HepG2 (cell line): ENCODE measurements around the gene CFAP43. TPM values are rescaled to one million over a fixed set of nuclear protein-coding genes. Genes with fewer than 3 reads are reported as not detected.
A peak's percentile ranks its signal among the peaks of the same experiment; 100 is the strongest.

Experiments
- BCLAF1 ChIP-seq: fragments of 450-650 bp; IDR thresholded peaks from 2 replicates; pipeline ENCODE4 v1.6.1; 2017; ENCODE audit warnings: mild to moderate bottlenecking
- CBX5 ChIP-seq: sonication (generic); formaldehyde crosslinking; IDR thresholded peaks from 2 replicates; pipeline ENCODE4 v1.4.0; 2020; ENCODE audit warnings: missing genetic modification reagents, borderline replicate concordance
- FOSL1 ChIP-seq: sonication (generic); formaldehyde crosslinking; IDR thresholded peaks from 2 replicates; pipeline ENCODE4 v1.9.0; 2021; ENCODE audit warnings: missing genetic modification reagents, borderline replicate concordance
- HIC2 ChIP-seq: sonication (generic); formaldehyde crosslinking; IDR thresholded peaks from 2 replicates; pipeline ENCODE4 v1.9.0; 2022; ENCODE audit warnings: low read depth, missing genetic modification reagents
- NFE2 ChIP-seq: sonication (generic); formaldehyde crosslinking; IDR thresholded peaks from 2 replicates; pipeline ENCODE4 v1.4.0; 2020; ENCODE audit warnings: missing genetic modification reagents
- PHF21A ChIP-seq: sonication (generic); formaldehyde crosslinking; IDR thresholded peaks from 2 replicates; pipeline ENCODE4 v1.5.0; 2020; ENCODE audit warnings: mild to moderate bottlenecking, missing genetic modification reagents
- PHF5A ChIP-seq: IDR thresholded peaks from one replicate; pipeline ENCODE4 v1.6.1; 2018; ENCODE audit warnings: low read depth, missing genetic modification reagents; ENCODE audit not compliant: unreplicated experiment
- SALL2 ChIP-seq: sonication (generic); formaldehyde crosslinking; IDR thresholded peaks from 2 replicates; pipeline ENCODE4 v1.8.1; 2023; ENCODE audit warnings: mild to moderate bottlenecking, missing genetic modification reagents, inconsistent platforms
- SSRP1 ChIP-seq: IDR thresholded peaks from 2 replicates; pipeline ENCODE4 v1.6.1; 2016; ENCODE audit warnings: control low read depth
- ZBTB42 ChIP-seq: sonication (generic); formaldehyde crosslinking; IDR thresholded peaks from 2 replicates; pipeline ENCODE4 v1.5.0; 2020; ENCODE audit warnings: mild to moderate bottlenecking, missing genetic modification reagents
- ZFP62 ChIP-seq: sonication (generic); formaldehyde crosslinking; IDR thresholded peaks from 2 replicates; pipeline ENCODE4 v1.4.0; 2020; ENCODE audit warnings: missing genetic modification reagents
- ZNF205 ChIP-seq: IDR thresholded peaks from 2 replicates; pipeline ENCODE4 v1.6.1; 2018; ENCODE audit warnings: missing biosample characterization, missing genetic modification reagents
- ZNF251 ChIP-seq: sonication (generic); formaldehyde crosslinking; IDR thresholded peaks from 2 replicates; pipeline ENCODE4 v1.9.0; 2021; ENCODE audit warnings: mild to moderate bottlenecking, missing genetic modification reagents
- ZNF446 ChIP-seq: sonication (generic); formaldehyde crosslinking; IDR thresholded peaks from 2 replicates; pipeline ENCODE4 v1.5.0; 2020; ENCODE audit warnings: mild to moderate bottlenecking, missing genetic modification reagents
- ZNF550 ChIP-seq: sonication (generic); formaldehyde crosslinking; IDR thresholded peaks from 2 replicates; pipeline ENCODE4 v1.4.0; 2020; ENCODE audit warnings: mild to moderate bottlenecking, missing genetic modification reagents, borderline replicate concordance
- polyA plus RNA-seq, 8 experiments: library from polyadenylated mRNA; depleted of rRNA in 3 of 8; stranded (reverse) in 7 of 8; unstranded in 1 of 8; fragments of >200 nt; fragmentation: Illumina TruSeq in 4 of 8; extraction: Trizol in 4 of 8; gene quantifications; 2 replicates each; pipeline versions ENCODE4 v1.2.1 to v1.2.3, GENCODE V29; 2011 to 2016; ENCODE audit warnings: low read depth in 4 of 8, missing spikeins in 1 of 8, mixed read lengths in 1 of 8; ENCODE audit not compliant: insufficient read depth in 1 of 8
- total RNA-seq, 5 experiments: library from RNA; depleted of rRNA; stranded (reverse); fragments of >200 nt; fragmentation: Illumina TruSeq; extraction: Trizol; gene quantifications; 2 replicates each; pipeline ENCODE4 v1.2.3, GENCODE V29; 2016; ENCODE audit warnings: low read depth in 1 of 5
- TF ChIP-seq, protein P1 (sequence below): sonication (generic); formaldehyde crosslinking; IDR thresholded peaks from 2 replicates; pipeline ENCODE4 v1.8.1; 2022; ENCODE audit warnings: low read depth, mild to moderate bottlenecking, missing genetic modification reagents
- TF ChIP-seq, protein P2 (sequence below): sonication (generic); formaldehyde crosslinking; IDR thresholded peaks from 2 replicates; pipeline ENCODE4 v1.4.0; 2020; ENCODE audit warnings: missing genetic modification reagents
- TF ChIP-seq, protein P3 (sequence below): IDR thresholded peaks from 2 replicates; pipeline ENCODE4 v1.6.1; 2016

The CFAP43 gene
- total and polyA plus RNA-seq, 2 of the 13 experiments (the other 11 are each of a cell fraction or from before 2014, with no cell fraction given) = 0.24 to 0.38 TPM

GRCh38 chr10:104231784-104232612 is at the start of gene CFAP43 (continued):
- TF ChIP-seq PHF21A (CRISPR knock-in tag) (peak; percentile 65; the same call in 1 of the 2 replicates), FOSL1 (CRISPR knock-in tag) (no peak), ZNF205 (CRISPR knock-in tag) (0 out of 2 replicates have a peak, but pooled peaks have one; percentile 31), ZNF251 (CRISPR knock-in tag) (no peak), HIC2 (CRISPR knock-in tag) (peak; percentile 48; the same call in 1 of the 2 replicates), NFE2 (CRISPR knock-in tag) (no peak), PHF5A (CRISPR knock-in tag) (no peak), ZNF446 (CRISPR knock-in tag) (0 out of 2 replicates have a peak, but pooled peaks have one; percentile 41), SALL2 (CRISPR knock-in tag) (no peak; the same call in 1 of the 2 replicates), ZFP62 (CRISPR knock-in tag) (no peak), CBX5 (no peak; the same call in 1 of the 2 replicates), SSRP1 (CRISPR knock-in tag) (no peak), BCLAF1 (no peak), ZBTB42 (CRISPR knock-in tag) (no peak), ZNF550 (CRISPR knock-in tag) (no peak)
- TF ChIP-seq, protein P1, sequence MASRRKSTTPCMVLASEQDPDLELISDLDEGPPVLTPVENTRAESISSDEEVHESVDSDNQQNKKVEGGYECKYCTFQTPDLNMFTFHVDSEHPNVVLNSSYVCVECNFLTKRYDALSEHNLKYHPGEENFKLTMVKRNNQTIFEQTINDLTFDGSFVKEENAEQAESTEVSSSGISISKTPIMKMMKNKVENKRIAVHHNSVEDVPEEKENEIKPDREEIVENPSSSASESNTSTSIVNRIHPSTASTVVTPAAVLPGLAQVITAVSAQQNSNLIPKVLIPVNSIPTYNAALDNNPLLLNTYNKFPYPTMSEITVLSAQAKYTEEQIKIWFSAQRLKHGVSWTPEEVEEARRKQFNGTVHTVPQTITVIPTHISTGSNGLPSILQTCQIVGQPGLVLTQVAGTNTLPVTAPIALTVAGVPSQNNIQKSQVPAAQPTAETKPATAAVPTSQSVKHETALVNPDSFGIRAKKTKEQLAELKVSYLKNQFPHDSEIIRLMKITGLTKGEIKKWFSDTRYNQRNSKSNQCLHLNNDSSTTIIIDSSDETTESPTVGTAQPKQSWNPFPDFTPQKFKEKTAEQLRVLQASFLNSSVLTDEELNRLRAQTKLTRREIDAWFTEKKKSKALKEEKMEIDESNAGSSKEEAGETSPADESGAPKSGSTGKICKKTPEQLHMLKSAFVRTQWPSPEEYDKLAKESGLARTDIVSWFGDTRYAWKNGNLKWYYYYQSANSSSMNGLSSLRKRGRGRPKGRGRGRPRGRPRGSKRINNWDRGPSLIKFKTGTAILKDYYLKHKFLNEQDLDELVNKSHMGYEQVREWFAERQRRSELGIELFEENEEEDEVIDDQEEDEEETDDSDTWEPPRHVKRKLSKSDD = no peak
- TF ChIP-seq, protein P2, sequence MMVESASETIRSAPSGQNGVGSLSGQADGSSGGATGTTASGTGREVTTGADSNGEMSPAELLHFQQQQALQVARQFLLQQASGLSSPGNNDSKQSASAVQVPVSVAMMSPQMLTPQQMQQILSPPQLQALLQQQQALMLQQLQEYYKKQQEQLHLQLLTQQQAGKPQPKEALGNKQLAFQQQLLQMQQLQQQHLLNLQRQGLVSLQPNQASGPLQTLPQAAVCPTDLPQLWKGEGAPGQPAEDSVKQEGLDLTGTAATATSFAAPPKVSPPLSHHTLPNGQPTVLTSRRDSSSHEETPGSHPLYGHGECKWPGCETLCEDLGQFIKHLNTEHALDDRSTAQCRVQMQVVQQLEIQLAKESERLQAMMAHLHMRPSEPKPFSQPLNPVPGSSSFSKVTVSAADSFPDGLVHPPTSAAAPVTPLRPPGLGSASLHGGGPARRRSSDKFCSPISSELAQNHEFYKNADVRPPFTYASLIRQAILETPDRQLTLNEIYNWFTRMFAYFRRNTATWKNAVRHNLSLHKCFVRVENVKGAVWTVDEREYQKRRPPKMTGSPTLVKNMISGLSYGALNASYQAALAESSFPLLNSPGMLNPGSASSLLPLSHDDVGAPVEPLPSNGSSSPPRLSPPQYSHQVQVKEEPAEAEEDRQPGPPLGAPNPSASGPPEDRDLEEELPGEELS (CRISPR knock-in tag) = peak; percentile 51; the same call in 1 of the 2 replicates
- TF ChIP-seq, protein P3, sequence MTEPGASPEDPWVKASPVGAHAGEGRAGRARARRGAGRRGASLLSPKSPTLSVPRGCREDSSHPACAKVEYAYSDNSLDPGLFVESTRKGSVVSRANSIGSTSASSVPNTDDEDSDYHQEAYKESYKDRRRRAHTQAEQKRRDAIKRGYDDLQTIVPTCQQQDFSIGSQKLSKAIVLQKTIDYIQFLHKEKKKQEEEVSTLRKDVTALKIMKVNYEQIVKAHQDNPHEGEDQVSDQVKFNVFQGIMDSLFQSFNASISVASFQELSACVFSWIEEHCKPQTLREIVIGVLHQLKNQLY (CRISPR knock-in tag) = no peak
